Right ventricle myocardium inferior (tissue), 1 donor: ENCODE results near the gene DZIP1L. TPM values are rescaled to one million over a fixed set of nuclear protein-coding genes. Genes with fewer than 3 reads are reported as not detected.
A peak's percentile ranks its signal among the peaks of the same experiment; 100 is the strongest.

Experiments
- ATAC-seq: fragments of 200-7000 bp; cut with Tn5 transposase; one replicate; pipeline ENCODE4 v1.9.1; 2020; ENCODE audit warnings: mild to moderate bottlenecking, moderate library complexity
- DNase-seq: peaks from one replicate; pipeline ENCODE4 v3.0.0; 2021; ENCODE audit errors: missing footprints
- intact Hi-C: fragments of 100-400 bp; cut with DNase I; formaldehyde crosslinking; loops from one replicate; pipeline ENCODE4 v1.11.0; 2022
- total RNA-seq: library from RNA; stranded (reverse); fragmentation: NEBNext Ultra II Directional; extraction: Animal tissue kit (Norgen Biotek cat#: 25700); gene quantifications from one replicate; pipeline ENCODE4 v1.2.1, GENCODE V29; 2021
- donor health status: DM: no; HTN: yes; CAD: no; lungs with severe emphysema.

DZIP1L gene
- total RNA-seq, 1 donor from 2014 or later, result 3.8 TPM

DNA sequence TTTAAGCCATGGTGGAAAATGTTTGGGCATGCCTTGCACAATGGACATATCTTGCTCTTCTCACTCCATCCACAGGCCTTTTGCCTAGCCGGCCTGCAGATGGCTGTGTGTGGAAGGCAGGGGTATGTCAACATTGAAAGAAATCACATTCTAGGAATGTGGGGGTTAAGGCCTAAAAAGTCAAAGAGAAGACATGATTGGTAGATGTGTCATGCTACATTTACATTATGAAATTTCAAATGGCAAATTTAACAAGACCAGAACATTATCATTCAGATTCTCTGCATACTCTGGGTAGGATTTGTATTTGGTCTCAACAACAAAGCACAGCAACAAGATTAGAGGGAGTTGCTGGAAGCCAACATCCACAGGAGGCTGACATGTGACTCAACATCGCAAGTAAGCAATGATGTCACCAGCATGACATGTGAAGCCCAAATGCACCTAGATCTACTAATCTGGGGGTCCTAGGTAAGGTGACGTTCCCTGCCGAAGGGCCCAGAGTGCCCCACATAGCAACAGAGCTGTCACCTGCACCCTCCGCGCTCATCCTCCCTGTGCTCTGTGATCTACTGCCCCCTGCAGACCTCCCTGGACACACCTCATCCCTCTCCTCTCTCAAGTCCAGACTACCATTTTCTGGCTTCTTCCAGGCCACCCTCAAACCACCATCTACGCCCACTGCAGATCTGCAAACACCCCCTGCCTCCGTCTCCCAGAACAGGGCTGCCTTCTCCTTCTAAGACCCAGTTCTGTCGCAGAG lies 66.1 kb downstream of the DZIP1L start:
- intact Hi-C loops, result no loop called here
- DNase-seq (no peak), ATAC-seq (no peak)

DNA sequence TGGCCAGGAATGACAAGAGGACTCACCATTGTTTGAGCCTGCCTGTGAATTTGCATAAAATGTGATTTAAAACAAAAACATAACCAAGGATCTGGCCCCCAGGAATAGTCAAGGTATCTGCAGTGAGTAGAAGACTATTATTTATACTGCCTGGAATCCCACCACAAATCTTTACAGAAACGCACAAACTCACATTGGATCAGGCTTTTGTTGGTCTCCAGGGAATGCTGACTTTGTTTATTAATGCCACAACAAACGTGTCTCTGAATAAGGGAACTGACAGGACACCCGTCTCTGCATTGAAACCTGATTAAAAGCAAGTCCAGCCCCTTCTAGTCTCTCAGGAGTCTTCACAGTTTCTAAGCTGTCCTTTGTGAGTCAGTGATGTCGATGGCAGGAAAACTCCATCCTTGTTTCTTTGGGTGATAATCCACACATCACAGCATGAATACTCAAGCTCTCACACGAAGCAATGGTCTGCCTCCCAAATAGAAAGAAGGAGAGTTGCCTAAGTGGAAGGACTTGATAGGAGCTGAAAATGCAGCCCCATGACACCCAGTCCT lies 67.7 kb downstream of the DZIP1L start:
- intact Hi-C loops, result no loop called here
- ATAC-seq (no peak), DNase-seq (no peak)

DNA sequence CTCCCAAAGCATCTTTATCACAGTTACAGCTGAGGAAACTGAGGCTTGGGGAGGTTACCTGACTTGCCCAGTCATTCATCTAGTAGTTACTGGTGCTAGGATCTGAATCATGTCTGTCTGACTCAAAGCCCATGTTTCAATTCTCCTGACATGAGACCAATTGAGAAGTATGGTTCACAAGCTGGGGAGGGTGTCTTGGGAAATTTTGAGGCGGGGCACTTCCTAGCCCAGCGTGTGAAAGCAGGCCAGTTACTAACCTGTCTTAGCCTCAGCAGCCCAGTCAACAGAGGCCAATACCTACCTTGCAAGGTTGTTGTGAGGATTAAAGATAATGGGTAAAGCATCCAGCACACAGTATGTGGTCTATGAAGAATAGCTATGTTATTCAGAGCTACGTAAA lies 68.5 kb downstream of the DZIP1L start:
- DNase-seq, result no peak
- no peak for ATAC-seq
- intact Hi-C loops, result no loop called here

GRCh38 chr3:138046085-138046484 lies 69.3 kb downstream of the DZIP1L start:
- intact Hi-C loops, result no loop called here
- peak; percentile 46 for ATAC-seq
- no peak for DNase-seq

- no peak for DNase-seq
- ATAC-seq, result no peak
- intact Hi-C loops, result no loop called here
Measured at GRCh38 chr3:138043266-138044029, 72.0 kb downstream of the DZIP1L start.

DNA sequence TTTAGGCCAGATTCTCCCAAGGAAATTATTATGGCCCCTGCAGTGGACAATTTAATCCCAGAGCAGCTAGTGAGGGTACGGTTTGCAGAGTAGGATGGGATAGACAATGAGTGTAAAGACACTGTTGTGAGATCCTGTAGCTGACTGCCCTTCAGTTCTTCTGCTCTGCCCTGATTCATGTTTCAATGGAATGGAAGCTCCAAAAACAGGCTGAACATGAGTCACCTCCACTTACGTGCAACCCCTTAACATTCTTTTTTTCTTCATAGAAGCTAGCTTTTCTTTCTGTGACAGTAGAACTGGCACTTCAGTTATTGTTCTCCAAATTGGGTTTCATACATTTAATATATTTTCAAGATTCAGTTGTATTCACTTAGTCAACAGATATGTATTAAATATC lies 73.4 kb downstream of the DZIP1L start:
- no peak for ATAC-seq
- no peak for DNase-seq
- intact Hi-C loops, result no loop called here

GRCh38 chr3:138038725-138039462 lies 76.5 kb downstream of the DZIP1L start:
- DNase-seq (no peak), ATAC-seq (no peak)
- intact Hi-C loops, result no loop called here

GRCh38 chr3:138036572-138036971 lies 78.8 kb downstream of the DZIP1L start:
- intact Hi-C loops, result no loop called here
- no peak for DNase-seq
- ATAC-seq, result no peak

GRCh38 chr3:138034918-138035317 lies 80.5 kb downstream of the DZIP1L start:
- intact Hi-C loops, result no loop called here
- DNase-seq (no peak), ATAC-seq (no peak)

GRCh38 chr3:138033202-138033691 lies 82.2 kb downstream of the DZIP1L start:
- ATAC-seq (no peak), DNase-seq (no peak)
- intact Hi-C loops, result no loop called here

DNA sequence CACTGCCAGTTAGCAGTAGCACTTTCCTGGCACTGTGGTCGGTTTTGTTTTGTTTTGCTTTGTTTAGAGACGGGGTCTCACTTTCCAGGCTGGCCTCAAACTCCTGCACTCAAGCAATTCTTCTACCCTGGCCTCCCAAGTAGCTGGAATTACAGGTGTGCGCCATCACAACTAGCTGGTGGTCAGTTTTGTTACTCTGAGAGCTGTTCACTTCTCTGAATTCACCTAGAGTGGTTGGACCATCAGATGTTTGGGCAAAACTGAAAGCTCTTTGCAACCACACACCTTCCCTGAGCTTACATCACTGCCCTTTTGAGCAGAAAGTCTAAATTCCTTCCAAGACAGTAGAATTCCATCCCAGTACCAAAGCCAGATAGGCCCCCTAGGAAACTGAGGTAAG lies 82.8 kb downstream of the DZIP1L start:
- no peak for ATAC-seq

DNA sequence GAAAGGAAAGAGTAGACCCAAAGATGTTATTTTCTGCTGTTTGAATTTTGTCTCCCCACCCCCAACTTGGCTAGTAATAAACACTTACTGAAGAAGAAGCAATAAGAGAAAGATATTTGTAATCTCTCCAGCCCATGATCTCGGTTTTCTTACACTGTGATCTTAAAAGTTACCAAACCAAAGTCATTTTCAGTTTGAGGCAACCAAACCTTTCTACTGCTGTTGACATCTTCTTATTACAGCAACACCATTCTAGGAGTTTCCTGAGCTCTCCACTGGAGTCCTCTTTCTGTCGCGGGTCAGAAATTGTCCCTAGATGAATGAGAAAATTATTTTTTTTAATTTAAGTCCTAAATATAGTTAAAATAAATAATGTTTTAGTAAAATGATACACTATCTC lies 83.9 kb downstream of the DZIP1L start:
- intact Hi-C loops, result no loop called here
- DNase-seq (no peak), ATAC-seq (no peak)

More for the DNA sequence above, 82.8 kb downstream of the DZIP1L start:
- intact Hi-C loops, result no loop called here
- no peak for DNase-seq

DNA sequence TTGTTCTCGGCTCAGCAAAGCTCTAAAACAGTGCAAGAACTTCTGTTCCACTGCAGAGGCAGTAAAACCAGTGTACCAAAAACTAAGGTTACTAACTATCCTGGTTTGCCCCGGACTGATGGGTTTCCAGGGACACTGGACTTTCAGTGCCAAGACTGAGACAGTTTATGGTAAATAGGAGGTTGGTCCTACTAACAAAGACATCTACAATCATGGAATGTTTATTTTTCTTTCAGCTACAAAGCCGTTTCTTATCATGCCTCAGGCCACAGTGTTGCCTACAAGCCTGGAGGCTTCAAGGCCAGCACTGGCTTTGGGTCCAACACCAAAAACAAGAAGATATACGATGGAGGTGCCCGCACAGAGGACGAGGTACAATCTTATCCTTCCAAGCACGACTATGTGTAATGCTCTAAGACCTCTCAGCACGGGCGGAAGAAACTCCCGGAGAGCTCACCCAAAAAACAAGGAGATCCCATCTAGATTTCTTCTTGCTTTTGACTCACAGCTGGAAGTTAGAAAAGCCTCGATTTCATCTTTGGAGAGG lies 84.6 kb downstream of the DZIP1L start:
- ATAC-seq (no peak), DNase-seq (no peak)
- intact Hi-C loops, result no loop called here

DNA sequence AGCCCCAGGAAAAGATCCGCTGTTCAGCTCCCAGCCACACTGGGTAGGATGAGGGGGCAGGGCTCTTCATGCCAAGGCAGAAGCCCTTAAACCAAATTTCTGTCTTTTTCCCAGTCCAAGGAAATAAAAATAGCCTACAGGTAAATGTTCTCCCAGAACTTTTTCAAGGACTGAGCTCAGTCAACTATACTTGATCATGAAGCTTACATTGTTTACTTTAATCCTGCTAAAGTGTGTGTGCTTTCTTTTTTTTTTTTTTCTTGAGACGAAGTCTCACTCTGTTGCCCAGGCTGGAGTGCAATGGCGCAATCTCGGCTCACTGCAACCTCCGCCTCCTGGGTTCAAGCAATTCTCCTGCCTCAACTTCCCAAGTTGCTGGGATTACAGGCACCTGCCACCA lies 87.6 kb downstream of the DZIP1L start:
- intact Hi-C loops, result no loop called here
- no peak for ATAC-seq

GRCh38 chr3:138025553-138025952 lies 89.9 kb downstream of the DZIP1L start:
- DNase-seq (no peak), ATAC-seq (no peak)
- intact Hi-C loops, result no loop called here

More for the DNA sequence above, 87.6 kb downstream of the DZIP1L start:
- DNase-seq, result no peak

DNA sequence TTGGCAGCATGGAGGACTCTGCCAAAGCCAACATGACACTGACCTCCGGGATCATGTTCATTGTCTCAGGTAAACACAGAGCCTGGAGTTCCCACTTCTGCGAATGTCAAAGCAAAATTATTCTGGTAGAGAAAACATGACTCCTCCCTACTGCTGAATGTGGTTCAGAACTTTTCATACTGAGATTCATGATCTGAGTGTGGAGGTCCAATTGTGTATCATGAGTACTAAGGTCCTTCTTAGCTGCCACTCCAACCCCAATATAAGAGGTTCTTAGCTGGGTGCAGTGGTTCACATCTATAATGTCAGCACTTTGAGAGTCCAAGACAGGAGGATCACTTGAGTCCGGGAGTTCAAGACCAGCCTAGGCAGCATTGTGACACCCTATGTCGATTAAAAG lies 91.7 kb downstream of the DZIP1L start:
- intact Hi-C loops, result no loop called here
- DNase-seq, result no peak
- no peak for ATAC-seq

DNA sequence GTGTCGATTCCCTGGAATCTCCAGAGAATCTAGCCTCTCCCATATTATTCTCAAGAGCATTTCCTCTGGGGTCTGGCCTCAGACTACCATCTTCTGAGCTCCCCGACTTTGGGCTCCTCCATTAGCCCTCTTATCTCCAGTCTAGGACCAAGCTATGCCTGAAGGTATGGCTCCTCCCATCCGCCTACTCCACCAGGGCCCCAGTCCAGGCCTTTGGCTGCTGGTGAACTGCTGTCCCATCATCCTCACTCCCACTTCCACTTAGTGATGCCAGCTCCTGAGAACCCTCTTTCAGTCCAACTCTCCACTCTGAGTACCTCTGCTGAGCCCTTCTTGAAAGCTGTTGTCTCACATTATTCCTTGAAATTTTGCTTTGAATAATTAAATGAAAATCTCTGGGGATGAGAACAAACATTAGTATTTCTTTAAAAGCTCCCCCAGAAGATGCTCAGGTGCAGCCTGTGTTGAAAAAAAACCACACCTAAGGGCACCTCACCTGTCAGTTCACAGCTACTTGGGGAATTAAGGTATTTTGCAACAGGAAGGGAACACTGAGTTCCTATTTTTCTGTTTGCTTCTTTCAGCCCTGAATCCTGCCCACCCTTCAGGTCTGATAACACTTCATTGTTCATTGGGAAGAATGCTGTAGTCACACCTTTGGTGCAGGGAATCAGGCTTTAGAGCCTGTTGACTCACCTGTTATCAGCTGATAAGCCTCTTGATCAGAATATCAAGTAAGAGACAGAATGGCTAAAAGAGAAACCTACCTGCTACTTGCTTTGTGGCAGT lies 95.9 kb downstream of the DZIP1L start:
- DNase-seq, result no peak
- ATAC-seq, result no peak
- intact Hi-C loops, result no loop called here

GRCh38 chr3:138016065-138016464 lies 99.3 kb downstream of the DZIP1L start:
- DNase-seq (no peak), ATAC-seq (no peak)
- intact Hi-C loops, result no loop called here
